HFF-Myc (cell line): Measurements from ENCODE around the gene PRRC2A.

Experiments used
- DNase-seq: peaks from one replicate; pipeline ENCODE4 v3.0.0-alpha.2; 2011; ENCODE audit warnings: low read depth; ENCODE audit errors: extremely low read depth
- H3K4me3 ChIP-seq: replicated peaks from 2 replicates; pipeline ENCODE4 v1.5.1; 2011; ENCODE audit warnings: low read depth, mild to moderate bottlenecking, control low read depth, low read length
- TF ChIP-seq, protein P1 (sequence below): IDR thresholded peaks from 2 replicates; pipeline ENCODE4 v1.5.1; 2012; ENCODE audit warnings: mild to moderate bottlenecking, low read depth, low read length, control low read depth; ENCODE audit errors: missing control alignments

Gene PRRC2A

DNA sequence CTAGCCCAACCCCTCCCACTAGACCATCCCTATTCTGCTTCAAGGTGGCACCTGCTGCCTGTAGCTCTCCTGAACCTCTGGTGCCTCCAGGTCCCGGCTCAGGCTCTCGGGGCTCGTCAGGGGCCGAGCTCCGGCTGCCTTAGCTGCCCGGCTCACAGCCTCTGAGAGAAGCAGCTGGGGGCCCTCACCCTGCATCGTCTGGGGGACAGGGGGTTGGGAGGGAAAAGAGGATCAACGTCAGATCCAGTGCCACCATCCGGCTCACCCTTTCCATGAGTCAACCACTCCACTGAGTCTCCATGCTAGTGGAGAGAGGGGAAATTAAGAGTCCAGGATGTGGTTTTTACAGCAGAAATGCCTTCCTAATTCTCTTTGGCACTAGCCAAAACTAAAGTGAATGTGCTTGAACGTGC lies 18.9 kb downstream of the PRRC2A start:
- no peak for DNase-seq
- H3K4me3 ChIP-seq = no peak overlapping the region
- TF ChIP-seq, protein P1, sequence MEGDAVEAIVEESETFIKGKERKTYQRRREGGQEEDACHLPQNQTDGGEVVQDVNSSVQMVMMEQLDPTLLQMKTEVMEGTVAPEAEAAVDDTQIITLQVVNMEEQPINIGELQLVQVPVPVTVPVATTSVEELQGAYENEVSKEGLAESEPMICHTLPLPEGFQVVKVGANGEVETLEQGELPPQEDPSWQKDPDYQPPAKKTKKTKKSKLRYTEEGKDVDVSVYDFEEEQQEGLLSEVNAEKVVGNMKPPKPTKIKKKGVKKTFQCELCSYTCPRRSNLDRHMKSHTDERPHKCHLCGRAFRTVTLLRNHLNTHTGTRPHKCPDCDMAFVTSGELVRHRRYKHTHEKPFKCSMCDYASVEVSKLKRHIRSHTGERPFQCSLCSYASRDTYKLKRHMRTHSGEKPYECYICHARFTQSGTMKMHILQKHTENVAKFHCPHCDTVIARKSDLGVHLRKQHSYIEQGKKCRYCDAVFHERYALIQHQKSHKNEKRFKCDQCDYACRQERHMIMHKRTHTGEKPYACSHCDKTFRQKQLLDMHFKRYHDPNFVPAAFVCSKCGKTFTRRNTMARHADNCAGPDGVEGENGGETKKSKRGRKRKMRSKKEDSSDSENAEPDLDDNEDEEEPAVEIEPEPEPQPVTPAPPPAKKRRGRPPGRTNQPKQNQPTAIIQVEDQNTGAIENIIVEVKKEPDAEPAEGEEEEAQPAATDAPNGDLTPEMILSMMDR = no peak

DNA sequence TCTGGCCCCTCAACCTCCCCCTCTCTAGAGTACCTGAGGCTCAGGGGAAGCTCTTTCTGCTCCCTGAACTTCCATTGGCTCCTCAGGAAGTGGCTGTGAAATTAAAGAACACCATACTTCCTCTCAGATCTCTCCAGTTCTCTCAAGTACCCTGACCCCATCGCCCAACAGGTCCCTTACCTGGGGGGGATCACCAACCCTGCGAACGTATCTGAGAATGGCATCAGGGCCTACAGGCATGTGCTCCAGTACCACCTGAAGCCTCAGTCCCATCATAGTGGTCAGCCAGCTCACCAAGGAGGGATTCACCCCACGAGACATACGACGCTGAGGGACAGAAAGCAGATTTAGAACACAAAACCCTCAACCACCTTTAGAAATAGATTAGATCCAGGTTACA lies 20.1 kb downstream of the PRRC2A start:
- no peak for DNase-seq
- H3K4me3 ChIP-seq = no peak overlapping the region
- TF ChIP-seq, protein P1 = no peak

DNA sequence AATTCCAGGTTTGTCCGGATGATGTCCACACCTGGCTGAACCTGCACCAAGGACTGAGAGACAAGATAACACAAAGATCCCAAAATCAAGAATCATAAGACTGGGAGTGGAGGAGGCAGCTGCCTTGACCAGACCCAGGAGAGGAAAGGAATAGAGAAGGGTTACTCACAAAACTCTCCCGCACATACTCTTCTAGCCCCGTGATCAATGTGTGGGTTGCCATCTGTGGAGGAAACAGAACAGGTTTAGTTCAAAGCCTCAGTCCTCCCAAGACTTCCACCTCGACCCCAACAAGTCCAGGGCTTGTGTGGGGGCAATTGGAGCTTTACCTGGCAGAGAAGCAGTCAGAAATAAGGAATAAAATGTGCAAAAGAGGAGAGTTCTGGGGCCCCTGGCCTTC lies 20.9 kb downstream of the PRRC2A start:
- no peak for DNase-seq
- TF ChIP-seq, protein P1 = no peak

DNA sequence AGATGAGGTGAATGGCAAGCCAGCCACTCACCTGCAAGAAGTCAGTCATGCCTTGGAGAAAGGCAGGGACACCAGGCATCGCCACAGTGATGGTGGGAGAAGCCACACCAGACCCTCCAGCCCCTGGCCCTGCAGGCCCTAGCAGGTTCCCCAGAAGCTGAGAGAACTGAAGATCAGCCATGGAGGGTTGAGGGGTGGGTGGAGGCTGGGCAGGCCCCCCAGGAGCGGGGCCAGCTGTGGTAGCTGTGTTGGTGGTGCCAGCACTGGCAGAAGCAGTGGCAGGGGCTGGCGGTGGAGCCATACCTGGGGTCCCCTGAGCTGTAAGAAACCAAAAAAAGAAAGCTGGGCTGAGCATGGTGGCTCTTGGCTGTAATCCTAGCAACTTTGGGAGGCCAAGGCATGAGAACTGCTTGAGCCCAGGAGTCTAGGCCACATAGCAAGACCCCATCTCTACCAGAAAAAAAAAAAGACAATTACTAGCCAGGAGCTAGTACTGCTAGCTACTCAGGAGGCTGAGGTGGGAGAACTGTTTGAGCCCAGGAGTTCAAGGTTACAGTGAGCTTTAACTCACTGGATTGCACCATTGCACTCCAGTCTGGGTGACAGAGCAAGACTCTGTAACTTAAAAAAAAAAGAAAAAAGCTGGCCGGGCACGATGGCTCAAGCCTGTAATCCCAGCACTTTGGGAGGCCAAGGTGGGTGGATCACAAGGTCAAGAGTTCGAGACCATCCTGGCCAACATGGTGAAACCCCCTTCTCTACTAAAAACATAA lies 22.5 kb downstream of the PRRC2A start:
- no peak for DNase-seq
- H3K4me3 ChIP-seq = no peak overlapping the region
- TF ChIP-seq, protein P1 = no peak

More for the DNA sequence above, 20.9 kb downstream of the PRRC2A start:
- H3K4me3 ChIP-seq = no peak overlapping the region

DNA sequence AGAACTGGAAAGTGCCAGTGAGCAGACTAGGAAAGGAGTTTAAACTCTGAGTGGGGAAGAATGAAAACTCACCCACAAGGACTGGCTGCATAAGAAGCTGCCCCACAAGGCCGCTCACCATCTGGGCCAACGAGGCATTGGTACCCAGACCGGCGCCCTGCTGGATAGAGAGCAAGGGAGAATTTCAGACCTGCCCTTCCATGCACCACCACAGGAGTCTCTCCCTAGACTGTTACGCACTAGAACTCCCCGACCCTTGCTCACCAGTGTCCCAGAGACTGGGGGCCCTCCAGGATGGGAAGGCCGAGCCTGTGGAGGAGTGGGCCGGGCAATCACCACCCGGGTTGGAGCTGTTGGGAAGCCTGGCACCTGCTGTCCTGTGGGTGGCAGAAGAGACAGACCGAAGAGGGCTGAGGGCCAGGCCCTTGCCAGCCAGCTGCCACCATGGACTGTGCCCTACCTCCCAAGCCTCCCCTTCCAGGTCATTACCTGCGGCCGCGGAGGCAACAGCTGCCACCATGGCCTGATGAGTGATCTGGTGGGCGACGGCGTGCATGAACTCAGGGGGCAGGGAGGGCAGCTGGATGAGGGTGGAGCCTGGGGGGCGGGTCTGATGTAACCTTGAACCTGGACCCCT lies 23.4 kb downstream of the PRRC2A start:
- DNase-seq = no peak
- no peak overlapping the region for H3K4me3 ChIP-seq
- TF ChIP-seq, protein P1 = no peak

DNA sequence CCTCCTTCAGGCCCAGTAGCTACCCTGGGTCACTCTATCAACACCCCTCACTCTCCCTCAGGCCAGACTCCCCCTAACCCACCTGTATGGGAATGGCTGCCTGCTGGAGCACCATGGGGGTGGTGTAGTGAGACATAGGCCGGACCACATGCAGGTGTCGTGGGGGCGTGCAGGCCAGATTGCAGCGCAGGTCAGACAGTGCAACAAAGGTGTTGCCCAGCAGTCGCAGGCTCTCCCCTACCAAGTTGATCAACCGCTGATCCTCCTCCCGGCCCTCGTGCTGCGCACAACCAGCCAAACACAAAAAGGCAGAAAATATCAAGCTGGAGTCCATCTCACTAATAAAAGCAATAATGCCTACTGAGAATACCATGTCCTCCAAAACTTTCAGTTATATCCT lies 24.8 kb downstream of the PRRC2A start:
- TF ChIP-seq, protein P1 = no peak
- DNase-seq = no peak
- no peak overlapping the region for H3K4me3 ChIP-seq
